Spleen (tissue), 7 donors: ENCODE data around the gene INTS6.

Experiments used
- POLR2A ChIP-seq, 3 donors: fragments of 450-650 bp; IDR thresholded peaks; one replicate each; pipeline ENCODE4 v1.5.1; 2017; ENCODE audit warnings: antibody characterized with exemption in 3 of 3, mild to moderate bottlenecking in 1 of 3
- TF ChIP-seq, protein P1 (sequence below), 11 experiments: fragments of 200-600 bp in 7 of 11; fragments of 450-650 bp in 4 of 11; sonication (generic) in 4 of 11; IDR thresholded peaks in 8 of 11; conservative IDR thresholded peaks in 3 of 11; 1 replicate in 7 of 11; 2 replicates in 4 of 11; pipeline versions ENCODE4 v1.4.0 to v1.8.0; 2016 to 2021; ENCODE audit warnings: antibody characterized with exemption in 11 of 11, inconsistent platforms in 4 of 11, mild to moderate bottlenecking in 1 of 11
- donor health status: DM: no; HTN: no; CAD: no; lungs with moderate emphysema.
- donor health status: DM: no; HTN: no; CAD: no.
- donor health status: DM: no; HTN: no; CAD: no.

DNA sequence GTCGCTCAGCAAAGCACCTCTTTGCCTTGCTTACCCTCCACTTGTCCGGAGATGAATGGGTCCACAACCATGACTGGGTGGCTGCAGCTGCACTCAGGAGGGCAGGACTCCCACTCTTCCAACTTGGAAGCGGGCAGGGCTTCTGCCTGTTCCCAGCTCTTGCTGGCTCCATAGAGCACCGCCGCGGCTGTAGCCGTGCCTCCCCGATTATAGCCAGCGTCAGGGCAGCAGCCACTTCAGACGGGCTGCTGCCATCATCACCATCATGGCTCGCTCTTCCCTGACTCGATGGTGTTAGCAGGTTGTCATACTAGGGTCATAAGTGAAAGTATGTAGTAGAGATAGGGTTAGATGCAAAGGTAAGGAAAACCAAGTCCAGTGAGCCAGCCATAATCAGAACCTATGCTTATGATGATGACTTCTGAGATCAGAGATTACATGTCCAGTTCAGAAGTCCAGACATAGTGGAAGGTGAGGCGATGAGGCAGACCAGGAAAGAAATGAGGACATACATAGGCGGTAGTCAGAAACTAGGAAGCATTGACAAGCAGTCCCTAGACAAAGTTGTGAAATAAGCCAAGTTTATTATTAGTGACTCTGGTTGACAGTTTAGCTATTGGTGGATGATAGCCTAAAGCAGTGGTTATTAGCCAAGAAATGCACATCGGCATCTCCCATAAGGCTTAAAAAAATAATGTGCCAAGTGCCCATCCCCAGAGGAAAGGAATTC, 4.4 kb upstream of the INTS6 start:
- no peak for TF ChIP-seq POLR2A (IDR thresholded peaks at IDR 0.05)
- TF ChIP-seq, protein P1, sequence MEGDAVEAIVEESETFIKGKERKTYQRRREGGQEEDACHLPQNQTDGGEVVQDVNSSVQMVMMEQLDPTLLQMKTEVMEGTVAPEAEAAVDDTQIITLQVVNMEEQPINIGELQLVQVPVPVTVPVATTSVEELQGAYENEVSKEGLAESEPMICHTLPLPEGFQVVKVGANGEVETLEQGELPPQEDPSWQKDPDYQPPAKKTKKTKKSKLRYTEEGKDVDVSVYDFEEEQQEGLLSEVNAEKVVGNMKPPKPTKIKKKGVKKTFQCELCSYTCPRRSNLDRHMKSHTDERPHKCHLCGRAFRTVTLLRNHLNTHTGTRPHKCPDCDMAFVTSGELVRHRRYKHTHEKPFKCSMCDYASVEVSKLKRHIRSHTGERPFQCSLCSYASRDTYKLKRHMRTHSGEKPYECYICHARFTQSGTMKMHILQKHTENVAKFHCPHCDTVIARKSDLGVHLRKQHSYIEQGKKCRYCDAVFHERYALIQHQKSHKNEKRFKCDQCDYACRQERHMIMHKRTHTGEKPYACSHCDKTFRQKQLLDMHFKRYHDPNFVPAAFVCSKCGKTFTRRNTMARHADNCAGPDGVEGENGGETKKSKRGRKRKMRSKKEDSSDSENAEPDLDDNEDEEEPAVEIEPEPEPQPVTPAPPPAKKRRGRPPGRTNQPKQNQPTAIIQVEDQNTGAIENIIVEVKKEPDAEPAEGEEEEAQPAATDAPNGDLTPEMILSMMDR (IDR thresholded peaks at IDR 0.05 in 8 of 11, conservative IDR thresholded peaks at IDR 0.05 in 3 of 11): no peak
